Stimulated activated CD8-positive, alpha-beta memory T cell treated with anti-CD3 and anti-CD28 coated beads, Interleukin-2, amount 100 ng/mL, for 1 hour (primary cell): ENCODE data around the gene TNNC2.
A peak's percentile ranks its signal among the peaks of the same experiment; 100 is the strongest.
"Not testable (repeated sequence)": the region's sequence is repeated elsewhere in the genome, so short reads cannot be mapped to it uniquely, and the experiment has no call there.

Source experiments
- DNase-seq, 2 donors: peaks; one replicate each; pipeline ENCODE4 v3.0.0-alpha.2; 2020; ENCODE audit warnings: low read depth in 2 of 2

Gene TNNC2

DNA sequence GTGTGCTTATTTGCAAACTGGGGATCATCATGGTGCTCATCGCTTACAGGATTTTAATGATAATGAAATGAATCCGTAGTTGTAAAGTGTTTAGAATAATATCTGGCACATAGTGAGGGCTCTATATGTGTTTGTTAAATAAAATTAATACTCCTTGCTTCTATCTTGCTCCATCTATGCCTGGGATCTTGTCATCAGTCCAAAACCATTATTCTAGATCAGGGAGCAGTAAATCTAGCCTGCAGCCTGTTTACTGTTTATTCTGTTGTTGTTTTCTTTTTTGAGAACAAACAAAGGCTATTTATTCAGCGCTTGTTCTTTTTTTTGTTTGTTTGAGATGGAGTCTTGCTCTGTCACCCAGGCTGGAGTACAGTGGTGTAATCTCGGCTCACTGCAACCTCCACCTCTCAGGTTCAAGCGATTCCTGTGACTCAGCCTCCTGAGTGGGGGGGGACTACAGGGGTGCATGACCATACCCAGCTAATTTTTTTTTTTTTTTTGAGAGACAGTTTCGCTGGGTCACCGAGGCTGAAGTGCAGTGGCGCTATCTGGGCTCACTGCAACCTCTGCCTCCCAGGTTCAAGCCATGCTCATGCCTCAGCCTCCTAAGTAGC is 22.0 kb upstream of the TNNC2 start:
- DNase-seq, result no peak

DNA sequence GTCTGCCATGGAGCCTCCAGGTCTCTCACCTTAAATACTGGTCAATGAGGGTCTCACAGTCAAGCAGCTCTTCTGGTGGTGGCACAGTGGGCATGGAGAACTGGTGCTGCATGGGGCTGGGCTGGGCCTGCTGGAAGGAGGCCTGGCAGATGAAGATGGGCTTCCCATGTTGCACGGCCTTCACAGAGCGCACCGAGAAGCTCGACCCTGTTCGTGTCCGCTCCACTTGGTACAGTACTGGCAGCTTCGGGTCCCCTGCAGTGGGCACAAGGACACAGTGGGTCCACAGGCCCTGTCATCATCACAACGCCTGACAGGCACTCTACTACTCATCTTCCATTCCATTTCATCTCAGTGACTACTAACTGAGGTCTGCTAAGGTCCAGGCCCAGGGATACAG is 21.3 kb upstream of the TNNC2 start:
- no peak for DNase-seq

DNA sequence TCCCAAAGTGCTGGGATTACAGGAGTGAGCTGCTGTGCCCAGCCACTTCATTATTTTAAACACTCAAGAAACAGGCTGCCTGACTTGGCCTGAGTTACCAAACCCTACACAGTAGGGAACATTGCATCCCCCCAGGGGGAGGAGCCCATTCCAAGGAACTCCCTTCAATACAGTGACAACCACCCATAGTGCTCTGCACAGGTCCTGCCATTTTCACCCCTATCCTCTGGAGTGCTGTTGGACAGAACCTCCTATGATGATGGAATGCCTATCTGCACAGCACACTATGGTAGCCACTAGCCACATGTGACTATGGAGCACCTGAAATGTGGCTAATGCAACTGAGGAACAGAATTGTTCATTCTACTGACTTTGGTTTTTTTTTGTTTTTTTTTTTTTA is 18.3 kb upstream of the TNNC2 start:
- no peak for DNase-seq

DNA sequence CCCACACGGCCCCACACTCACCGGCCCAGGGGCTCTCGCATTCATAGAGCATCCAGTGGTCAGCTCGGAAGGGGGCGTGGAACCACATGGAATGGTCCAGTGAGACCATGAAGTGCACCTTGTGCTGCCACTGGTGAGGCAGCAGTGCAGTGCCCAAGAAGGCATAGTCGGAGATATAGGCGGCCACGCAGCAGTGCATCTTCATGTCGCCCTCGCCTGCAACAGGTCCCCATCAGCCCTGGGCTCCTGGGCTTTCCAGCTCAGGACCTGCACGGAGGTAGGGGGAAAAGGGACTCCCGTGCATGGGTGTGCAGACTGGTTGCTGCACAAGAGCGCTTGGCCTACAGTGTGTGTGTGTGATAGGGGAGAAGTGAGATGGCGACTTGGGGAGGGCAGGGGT is 16.4 kb upstream of the TNNC2 start:
- no peak for DNase-seq

- no peak for DNase-seq
These were observed 15.2 kb upstream of the TNNC2 start for GRCh38 chr20:45842169-45842812.

DNA sequence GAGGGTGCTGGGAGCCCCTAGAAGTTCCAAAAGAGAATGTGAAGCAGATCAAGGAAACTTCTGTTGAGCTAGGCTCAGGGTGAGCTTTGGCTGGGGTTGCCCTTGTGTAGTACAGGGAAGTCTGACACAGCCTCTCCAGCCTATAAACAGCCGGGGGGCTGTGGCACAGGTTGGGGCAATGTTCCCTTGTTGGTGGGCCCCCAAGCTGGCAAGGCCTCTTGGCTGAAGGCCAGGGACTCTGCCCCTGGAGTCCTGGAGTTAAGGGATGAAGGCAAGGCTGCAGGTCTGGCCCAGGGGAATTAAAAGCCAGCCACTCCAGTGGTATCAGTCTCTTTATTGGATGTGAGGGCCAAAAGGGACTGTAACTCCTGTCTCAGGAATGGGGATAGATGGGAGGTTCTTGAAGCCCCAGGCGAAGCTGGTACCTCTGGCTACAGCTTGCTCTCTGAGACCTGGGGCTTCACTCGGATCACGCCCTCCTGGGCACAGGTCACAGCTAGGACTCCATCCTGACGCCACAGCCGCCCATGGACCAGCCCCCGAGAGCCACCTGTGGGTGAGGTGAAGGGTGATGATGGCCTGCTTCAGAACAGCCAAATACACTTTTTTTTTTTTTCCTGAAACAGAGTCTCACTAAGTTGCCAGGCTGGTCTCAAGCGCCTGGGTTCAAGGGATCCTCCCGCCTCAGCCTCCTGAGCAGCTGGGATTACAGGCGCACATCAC is 14.5 kb upstream of the TNNC2 start:
- DNase-seq, result no peak

DNA sequence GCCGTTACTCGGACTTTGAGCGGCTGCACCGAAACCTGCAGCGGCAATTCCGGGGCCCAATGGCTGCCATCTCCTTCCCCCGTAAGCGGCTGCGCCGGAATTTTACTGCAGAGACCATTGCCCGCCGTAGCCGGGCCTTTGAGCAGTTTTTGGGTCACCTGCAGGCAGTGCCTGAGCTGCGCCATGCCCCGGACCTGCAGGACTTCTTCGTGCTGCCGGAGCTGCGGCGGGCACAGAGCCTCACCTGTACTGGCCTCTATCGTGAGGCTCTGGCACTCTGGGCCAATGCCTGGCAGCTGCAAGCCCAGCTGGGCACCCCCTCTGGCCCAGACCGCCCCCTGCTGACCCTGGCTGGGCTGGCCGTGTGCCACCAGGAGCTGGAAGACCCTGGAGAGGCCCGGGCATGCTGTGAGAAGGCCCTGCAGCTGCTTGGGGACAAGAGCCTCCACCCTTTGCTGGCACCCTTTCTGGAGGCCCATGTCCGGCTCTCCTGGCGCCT is 13.6 kb upstream of the TNNC2 start:
- no peak for DNase-seq

DNA sequence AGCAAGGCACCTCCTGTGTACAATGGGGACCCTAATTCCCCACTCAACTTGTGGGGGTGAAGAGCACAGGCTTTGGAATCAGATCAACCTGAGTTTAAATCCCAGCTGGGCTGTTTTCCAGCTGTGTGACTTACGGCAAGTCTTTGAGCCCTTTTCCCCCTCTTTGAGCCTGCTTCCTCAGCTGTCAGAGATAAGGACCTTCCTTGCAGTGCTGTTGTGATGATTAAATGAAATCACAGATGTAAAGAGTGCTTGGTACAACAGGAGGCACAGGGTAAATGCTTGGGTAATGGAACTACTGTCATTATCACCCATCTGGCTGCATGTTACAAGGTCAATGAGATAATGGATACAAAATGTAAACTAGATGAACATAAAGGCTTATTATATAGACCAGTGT is 9.7 kb upstream of the TNNC2 start:
- DNase-seq, result no peak

- no peak for DNase-seq
These were observed 8.7 kb upstream of the TNNC2 start for GRCh38 chr20:45835825-45836224.

DNA sequence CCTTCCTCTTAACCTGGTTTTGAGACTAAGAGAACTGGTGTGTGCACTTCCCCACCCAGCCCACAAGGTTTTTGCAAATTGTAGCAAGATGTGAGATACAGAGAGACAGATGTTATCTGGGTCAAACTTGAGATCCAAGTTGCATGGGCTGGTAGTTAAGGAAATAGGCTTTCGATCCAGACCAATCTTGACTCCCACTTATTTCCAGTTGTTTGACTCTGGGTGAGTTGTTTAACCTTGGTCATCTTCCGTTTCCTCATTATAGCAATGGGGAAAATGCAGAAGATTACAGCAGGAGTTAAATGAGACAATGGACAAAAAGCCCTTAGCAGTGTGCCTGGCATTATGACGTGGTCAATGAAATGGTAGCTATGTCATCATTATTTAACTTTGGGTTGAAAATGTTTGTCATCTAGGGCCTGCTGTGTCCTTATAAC is 8.2 kb upstream of the TNNC2 start:
- no peak for DNase-seq

- DNase-seq, result no peak
These were observed 7.7 kb upstream of the TNNC2 start for GRCh38 chr20:45834797-45835161.

- no peak for DNase-seq
These were observed 7.0 kb upstream of the TNNC2 start for GRCh38 chr20:45833883-45834796.

GRCh38 chr20:45833030-45833882 is 6.1 kb upstream of the TNNC2 start, which contains the start of gene SNX21:
Gene SNX21 (plus strand): TSS chr20:45833799. CDS start chr20:45833920, 121 bp downstream.
- no peak for DNase-seq

- DNase-seq, result no peak
These were observed 5.5 kb upstream of the TNNC2 start for GRCh38 chr20:45832619-45833018.

- DNase-seq, result not testable (repeated sequence)
These were observed 2.6 kb upstream of the TNNC2 start for GRCh38 chr20:45829673-45830106.

DNA sequence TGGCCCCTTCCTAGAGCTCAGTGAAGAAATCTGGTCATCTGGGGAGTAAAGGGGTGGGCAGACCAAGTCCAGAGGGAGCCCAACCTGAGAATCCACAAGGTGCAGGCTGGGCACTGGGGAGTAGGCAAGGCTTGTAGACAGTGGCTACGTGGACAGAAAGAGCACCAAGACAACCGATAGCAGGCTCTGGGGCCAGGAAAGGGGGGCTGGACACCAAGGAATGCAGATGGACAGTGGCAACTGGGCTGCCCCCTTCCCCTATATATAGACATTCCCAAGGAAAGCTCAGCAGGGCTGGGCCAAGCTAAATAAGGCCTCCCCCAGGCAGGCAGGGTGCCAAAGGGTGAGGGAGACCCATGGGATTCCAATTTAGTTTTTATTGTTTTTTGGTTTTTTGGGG is 1.5 kb upstream of the TNNC2 start:
- DNase-seq, result no peak

GRCh38 chr20:45827712-45828111 is 600 bp upstream of the TNNC2 start:
- DNase-seq, result no peak

DNA sequence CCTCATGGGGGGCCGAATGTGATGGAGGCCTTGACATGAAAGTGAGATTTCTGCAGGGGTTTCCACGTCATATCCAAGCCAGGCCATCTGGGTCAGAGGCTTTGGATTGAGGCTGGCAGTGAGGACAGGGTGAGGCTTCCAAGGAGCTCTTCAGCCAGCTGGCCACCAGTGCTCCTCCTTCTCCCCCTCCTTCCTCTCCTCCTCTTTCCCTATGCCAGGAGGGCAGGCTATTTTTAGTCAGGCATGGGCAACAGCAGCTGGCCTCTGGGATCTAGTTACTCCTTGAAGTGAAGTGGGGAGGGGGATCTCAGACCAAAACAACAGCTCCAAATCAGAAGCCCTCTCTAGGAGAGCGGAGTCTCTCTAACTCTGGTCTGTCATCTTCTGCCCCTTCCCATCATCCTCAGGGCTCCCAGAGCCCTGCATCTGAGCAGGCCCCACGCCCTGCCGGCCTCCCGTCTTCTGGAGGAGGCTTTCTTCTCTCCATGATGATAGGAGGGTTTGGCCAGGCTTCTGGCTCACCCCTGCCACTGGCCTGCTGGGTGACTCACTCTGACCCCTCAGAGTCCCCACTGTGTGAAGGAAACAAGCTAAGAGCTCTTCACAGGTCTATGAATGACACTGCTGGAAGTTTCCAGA is 612 bp downstream of the TNNC2 start:
- DNase-seq, result no peak

GRCh38 chr20:45823949-45824835 is 2.9 kb downstream of the TNNC2 start:
- peak in 1 of 2 donors; percentile 26 for DNase-seq
